ENCODE results near the gene RSPO1. TPM values are rescaled to one million over a fixed set of nuclear protein-coding genes. Genes with fewer than 3 reads are reported as not detected.

RSPO1 gene
- polyA plus RNA-seq, 1 donor (not counting 4 experiments of a cell fraction or from before 2014, with no cell fraction given) = not detected

- Histone ChIP-seq H2AFZ (ENCODE audit: control insufficient read depth, low read length) (no peak overlapping the region), H3K4me2 (ENCODE audit: control insufficient read depth, extremely low read depth, insufficient read depth, low read depth, low read length) (no peak overlapping the region), H3K4me3 (ENCODE audit: control insufficient read depth in 2 of 3, extremely low read depth in 1 of 3, insufficient read depth in 2 of 3, low read depth in 1 of 3, low read length in 3 of 3) (no peak overlapping the region), H3K27me3 (ENCODE audit: control insufficient read depth, extremely low read depth, insufficient read depth, low read length) (peaks cover 39% of the 10 kb centered on the region), H3K27ac (ENCODE audit: control insufficient read depth, insufficient read depth, low read length) (no peak overlapping the region), H3K9me3 (ENCODE audit: control insufficient read depth, low read depth, low read length) (no peaks in the 10 kb centered on the region), H3K79me2 (ENCODE audit: control insufficient read depth, insufficient read depth, low read length) (no peaks in the 10 kb centered on the region), H3K9ac (ENCODE audit: control insufficient read depth, extremely low read depth, insufficient read depth, low read length) (no peak overlapping the region), H3K4me1 (ENCODE audit: control insufficient read depth, extremely low read depth, insufficient read depth, low read length) (peaks cover 4% of the 10 kb centered on the region), H4K20me1 (ENCODE audit: control insufficient read depth, extremely low read depth, insufficient read depth, low read length) (no peaks in the 10 kb centered on the region), H3K9me1 (ENCODE audit: control insufficient read depth, extremely low read depth, insufficient read depth, low read length) (no peaks in the 10 kb centered on the region), H3K36me3 (ENCODE audit: control insufficient read depth in 2 of 2, extremely low read depth in 1 of 2, insufficient read depth in 2 of 2, low read length in 2 of 2) (no peaks in the 10 kb centered on the region)
- FAIRE-seq = no peak
- DNase-seq (ENCODE audit: low read depth, low spot score) = no peak
- dilution Hi-C loops (cut with MboI; ENCODE audit: extremely low pct_ligation_motif_present, low sequenced_read_pairs) = no loop called here
- no peak for TF ChIP-seq EZH2 (IDR thresholded peaks at IDR 0.05; ENCODE audit: low read length)
- TF ChIP-seq CTCF (optimal IDR thresholded peaks at IDR 0.05 in 1 of 3, IDR thresholded peaks at IDR 0.05 in 1 of 3, conservative IDR thresholded peaks at IDR 0.05 in 1 of 3; ENCODE audit: extremely low read depth in 1 of 3, insufficient read depth in 2 of 3, low read length in 3 of 3) = no peak
Observed at GRCh38 chr1:37609994-37610393, 24.7 kb downstream of the RSPO1 start.

DNA sequence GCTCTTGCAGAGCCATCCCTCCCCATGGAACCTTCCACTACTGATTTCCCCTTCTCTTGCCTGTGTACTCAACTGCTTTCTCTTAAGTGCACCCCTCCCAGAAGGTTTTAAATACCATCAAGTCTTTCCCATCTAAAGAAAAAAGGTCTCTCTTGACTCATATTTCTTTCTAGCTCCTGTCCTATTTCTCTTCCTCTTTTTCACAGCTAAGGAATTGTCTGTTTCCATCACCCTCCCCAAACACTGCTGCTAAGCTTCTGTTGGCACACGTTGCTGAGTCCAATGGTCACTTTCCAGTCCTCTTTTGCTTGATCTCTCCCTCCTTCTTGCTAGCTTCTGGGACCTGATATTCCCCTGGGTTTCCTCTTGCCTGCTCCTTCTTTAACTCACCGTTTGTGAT lies 25.7 kb downstream of the RSPO1 start:
- Histone ChIP-seq H3K4me3 (ENCODE audit: control insufficient read depth in 2 of 3, extremely low read depth in 1 of 3, insufficient read depth in 2 of 3, low read depth in 1 of 3, low read length in 3 of 3) (no peak overlapping the region), H3K9me1 (ENCODE audit: control insufficient read depth, extremely low read depth, insufficient read depth, low read length) (no peaks in the 10 kb centered on the region), H2AFZ (ENCODE audit: control insufficient read depth, low read length) (no peak overlapping the region), H3K27me3 (ENCODE audit: control insufficient read depth, extremely low read depth, insufficient read depth, low read length) (peaks cover 35% of the 10 kb centered on the region), H3K9ac (ENCODE audit: control insufficient read depth, extremely low read depth, insufficient read depth, low read length) (no peak overlapping the region), H3K4me1 (ENCODE audit: control insufficient read depth, extremely low read depth, insufficient read depth, low read length) (peaks cover 4% of the 10 kb centered on the region), H3K79me2 (ENCODE audit: control insufficient read depth, insufficient read depth, low read length) (no peaks in the 10 kb centered on the region), H3K36me3 (ENCODE audit: control insufficient read depth in 2 of 2, extremely low read depth in 1 of 2, insufficient read depth in 2 of 2, low read length in 2 of 2) (no peaks in the 10 kb centered on the region), H4K20me1 (ENCODE audit: control insufficient read depth, extremely low read depth, insufficient read depth, low read length) (no peaks in the 10 kb centered on the region), H3K4me2 (ENCODE audit: control insufficient read depth, extremely low read depth, insufficient read depth, low read depth, low read length) (no peak overlapping the region), H3K27ac (ENCODE audit: control insufficient read depth, insufficient read depth, low read length) (no peak overlapping the region), H3K9me3 (ENCODE audit: control insufficient read depth, low read depth, low read length) (no peaks in the 10 kb centered on the region)
- no peak for DNase-seq (ENCODE audit: low read depth, low spot score)
- FAIRE-seq = no peak
- TF ChIP-seq EZH2 (IDR thresholded peaks at IDR 0.05; ENCODE audit: low read length) = no peak
- no peak for TF ChIP-seq CTCF (optimal IDR thresholded peaks at IDR 0.05 in 1 of 3, IDR thresholded peaks at IDR 0.05 in 1 of 3, conservative IDR thresholded peaks at IDR 0.05 in 1 of 3; ENCODE audit: extremely low read depth in 1 of 3, insufficient read depth in 2 of 3, low read length in 3 of 3)
- dilution Hi-C loops (cut with MboI; ENCODE audit: extremely low pct_ligation_motif_present, low sequenced_read_pairs) = no loop called here

Measured in keratinocyte (primary cell).